Transverse colon (tissue), 4 donors: ENCODE measurements around the gene DNAJC11. TPM values are rescaled to one million over a fixed set of nuclear protein-coding genes. Genes with fewer than 3 reads are reported as not detected.
"Not testable (repeated sequence)": the region's sequence is repeated elsewhere in the genome, so short reads cannot be mapped to it uniquely, and the experiment has no call there.

ENCODE experiments used
- DNase-seq: peaks from one replicate; pipeline ENCODE4 v3.0.0-alpha.2; 2019
- H3K27ac ChIP-seq, 4 donors: fragments of 200-600 bp; sonication (generic); 2 replicates each; pipeline ENCODE4 v1.5.1; 2016 to 2018; ENCODE audit warnings: inconsistent platforms in 4 of 4
- H3K27me3 ChIP-seq: fragments of 200-600 bp; sonication (generic); 2 replicates; pipeline ENCODE4 v1.5.1; 2017; ENCODE audit warnings: inconsistent platforms
- H3K36me3 ChIP-seq, 4 donors: fragments of 200-600 bp; sonication (generic); 2 replicates each; pipeline ENCODE4 v1.5.1; 2017 to 2019; ENCODE audit warnings: inconsistent platforms in 4 of 4
- H3K4me1 ChIP-seq, 4 donors: fragments of 200-600 bp; sonication (generic); 2 replicates each; pipeline ENCODE4 v1.5.1; 2017 to 2020; ENCODE audit warnings: inconsistent platforms in 4 of 4
- H3K4me3 ChIP-seq, 4 donors: fragments of 200-600 bp; sonication (generic); 1 replicate in 1 of 4; 2 replicates in 3 of 4; pipeline versions ENCODE4 v1.5.1 to v1.6.1; 2017 to 2019; ENCODE audit warnings: inconsistent platforms in 4 of 4
- H3K9me3 ChIP-seq, 2 donors: fragments of 200-600 bp; sonication (generic); 2 replicates each; pipeline ENCODE4 v1.5.1; 2017 to 2019; ENCODE audit warnings: inconsistent platforms in 2 of 2
- EP300 ChIP-seq: sonication (generic); formaldehyde crosslinking; IDR thresholded peaks from one replicate; pipeline ENCODE4 v1.6.1; 2017; ENCODE audit warnings: antibody characterized with exemption, low read depth
- POLR2A ChIP-seq: fragments of 450-650 bp; IDR thresholded peaks from one replicate; pipeline ENCODE4 v1.6.1; 2016; ENCODE audit warnings: antibody characterized with exemption, mild to moderate bottlenecking, moderate library complexity
- POLR2AphosphoS5 ChIP-seq, 3 donors: sonication (generic); formaldehyde crosslinking; IDR thresholded peaks; one replicate each; pipeline ENCODE4 v1.6.1; 2016; ENCODE audit warnings: antibody characterized with exemption in 3 of 3
- WGBS, 2 donors: methylation state at CpG; one replicate each; pipeline ENCODE4 v1.1.5; 2018; ENCODE audit warnings: low coverage in 1 of 2; 5-methylcytosine and 5-hydroxymethylcytosine counted together
- in situ Hi-C, 4 donors: fragments of 200-750 bp; cut with MboI; loops; one replicate each; pipeline versions ENCODE4 v1.15.0 to v1.15.1; 2017; ENCODE audit warnings: low sequenced_read_pairs in 3 of 4, low pct_ligation_motif_present in 1 of 4, low pct_unique_long_range_greater_than_20kb in 1 of 4
- intact Hi-C: fragments of 100-400 bp; cut with DNase I; formaldehyde crosslinking; loops from one replicate; pipeline ENCODE4 v1.15.1; 2023; ENCODE audit warnings: low total_unique reads
- total RNA-seq, 4 donors: library from RNA; depleted of rRNA; stranded (reverse); fragments of >200 nt; gene quantifications; one replicate each; pipeline ENCODE4 v1.1.0, GENCODE V29; 2016
- TF ChIP-seq, protein P1 (sequence below), 5 experiments: fragments of 200-600 bp in 3 of 5; fragments of 450-650 bp in 2 of 5; sonication (generic) in 3 of 5; IDR thresholded peaks; 1 replicate in 2 of 5; 2 replicates in 3 of 5; pipeline ENCODE4 v1.5.1; 2016 to 2017; ENCODE audit warnings: antibody characterized with exemption in 5 of 5, inconsistent platforms in 3 of 5, mild to moderate bottlenecking in 2 of 5, moderate library complexity in 1 of 5

The DNAJC11 gene
- total RNA-seq, 4 donors from 2014 or later = 62.1 to 80.0 (median 70.9) TPM

GRCh38 chr1:6600410-6601048, 101.1 kb downstream of the DNAJC11 start:
- intact Hi-C loops = no loop called here
- no peak for DNase-seq
- H3K27me3 ChIP-seq = no peaks in the 10 kb centered on the region
- peaks cover 28 to 67% (median 52%) of the 10 kb centered on the region in 4 donors for H3K4me1 ChIP-seq
- peak overlapping the region; percentile 64 to 90 (median 71) for H3K4me3 ChIP-seq
- 21 to 80% methylated on average over 2 to 8 of the region's 10 CpGs for WGBS, 2 donors
- H3K27ac ChIP-seq = peak overlapping the region; percentile 95 to 99 (median 98)
- no peak for TF ChIP-seq POLR2A
- TF ChIP-seq POLR2AphosphoS5 (IDR thresholded peaks at IDR 0.05) = no peak
- no peak for TF ChIP-seq EP300
- TF ChIP-seq, protein P1, sequence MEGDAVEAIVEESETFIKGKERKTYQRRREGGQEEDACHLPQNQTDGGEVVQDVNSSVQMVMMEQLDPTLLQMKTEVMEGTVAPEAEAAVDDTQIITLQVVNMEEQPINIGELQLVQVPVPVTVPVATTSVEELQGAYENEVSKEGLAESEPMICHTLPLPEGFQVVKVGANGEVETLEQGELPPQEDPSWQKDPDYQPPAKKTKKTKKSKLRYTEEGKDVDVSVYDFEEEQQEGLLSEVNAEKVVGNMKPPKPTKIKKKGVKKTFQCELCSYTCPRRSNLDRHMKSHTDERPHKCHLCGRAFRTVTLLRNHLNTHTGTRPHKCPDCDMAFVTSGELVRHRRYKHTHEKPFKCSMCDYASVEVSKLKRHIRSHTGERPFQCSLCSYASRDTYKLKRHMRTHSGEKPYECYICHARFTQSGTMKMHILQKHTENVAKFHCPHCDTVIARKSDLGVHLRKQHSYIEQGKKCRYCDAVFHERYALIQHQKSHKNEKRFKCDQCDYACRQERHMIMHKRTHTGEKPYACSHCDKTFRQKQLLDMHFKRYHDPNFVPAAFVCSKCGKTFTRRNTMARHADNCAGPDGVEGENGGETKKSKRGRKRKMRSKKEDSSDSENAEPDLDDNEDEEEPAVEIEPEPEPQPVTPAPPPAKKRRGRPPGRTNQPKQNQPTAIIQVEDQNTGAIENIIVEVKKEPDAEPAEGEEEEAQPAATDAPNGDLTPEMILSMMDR (IDR thresholded peaks at IDR 0.05) = no peak
- in situ Hi-C loops = no loop called here
- peaks cover 0 to 15% (median 4%) of the 10 kb centered on the region in 4 donors for H3K36me3 ChIP-seq
- no peaks in the 10 kb centered on the region for H3K9me3 ChIP-seq

DNA sequence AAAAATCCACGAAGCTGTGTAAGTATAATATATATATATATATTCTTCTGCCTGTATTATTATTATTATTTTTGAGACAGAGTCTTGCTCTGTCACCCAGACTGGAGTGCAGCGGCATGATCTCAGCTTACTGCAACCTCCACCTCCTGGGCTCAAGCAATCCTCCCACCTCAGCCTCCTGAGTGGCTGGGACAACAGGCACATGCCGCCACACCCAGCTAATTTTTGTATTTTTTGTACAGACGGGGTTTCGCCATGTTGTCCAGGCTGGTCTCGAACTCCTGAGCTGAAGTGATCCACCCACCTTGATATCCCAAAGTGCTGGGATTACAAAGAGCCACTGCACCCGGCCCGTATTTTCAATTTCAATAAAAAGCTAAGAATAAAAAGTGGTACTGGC, 101.6 kb downstream of the DNAJC11 start:
- H3K9me3 ChIP-seq, DNase-seq, H3K27me3 ChIP-seq, in situ Hi-C loops, intact Hi-C loops: not testable (repeated sequence)
- H3K4me3 ChIP-seq = peak overlapping the region; percentile 64 to 90 (median 71)
- WGBS, 2 donors = 50 to 51% methylated on average over 2 to 8 of the region's 8 CpGs
- H3K36me3 ChIP-seq = peaks cover 0 to 19% (median 4%) of the 10 kb centered on the region in 4 donors
- H3K27ac ChIP-seq = peak overlapping the region; percentile 95 to 99 (median 98)
- peaks cover 28 to 66% (median 54%) of the 10 kb centered on the region in 4 donors for H3K4me1 ChIP-seq

- Histone ChIP-seq H3K4me1 (peaks cover 26 to 63% (median 57%) of the 10 kb centered on the region in 4 donors), H3K27me3 (no peaks in the 10 kb centered on the region), H3K9me3 (no peaks in the 10 kb centered on the region), H3K4me3 (peak overlapping the region in 3 of 4 donors; percentile 68 to 90 (median 74)), H3K36me3 (peaks cover 0 to 22% (median 4%) of the 10 kb centered on the region in 4 donors), H3K27ac (peak overlapping the region; percentile 95 to 99 (median 98))
- peak; percentile 49 for DNase-seq
- TF ChIP-seq POLR2A = no peak
- no peak for TF ChIP-seq POLR2AphosphoS5 (IDR thresholded peaks at IDR 0.05)
- no peak for TF ChIP-seq EP300
- TF ChIP-seq, protein P1 (IDR thresholded peaks at IDR 0.05) = no peak
- intact Hi-C loops = no loop called here
- 70 to 74% methylated on average over 2 to 25 of the region's 31 CpGs for WGBS, 2 donors
- in situ Hi-C loops = no loop called here
Observed at GRCh38 chr1:6599141-6599975, 102.3 kb downstream of the DNAJC11 start.

DNA sequence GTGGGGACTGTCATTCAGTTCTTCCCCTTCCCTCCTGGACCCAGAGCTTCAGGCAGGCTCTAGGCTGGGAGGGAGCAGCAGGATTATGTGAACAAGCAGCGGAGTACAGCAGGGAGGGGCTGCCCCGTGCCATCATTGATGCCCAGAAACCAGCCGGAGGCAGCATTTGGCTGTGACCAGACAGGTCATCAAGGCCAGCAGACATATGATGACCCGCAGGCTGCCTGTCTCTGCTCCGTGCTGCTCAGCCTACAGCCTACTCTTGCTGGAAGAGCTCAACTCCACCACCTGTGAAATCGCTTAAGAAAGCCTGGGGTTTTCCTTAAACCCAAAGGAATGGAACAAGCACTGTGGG, 103.9 kb downstream of the DNAJC11 start:
- Histone ChIP-seq H3K36me3 (peaks cover 0 to 37% (median 13%) of the 10 kb centered on the region in 4 donors), H3K4me1 (peaks cover 19 to 56% (median 49%) of the 10 kb centered on the region in 4 donors), H3K27ac (no peak overlapping the region), H3K9me3 (no peaks in the 10 kb centered on the region), H3K27me3 (no peaks in the 10 kb centered on the region), H3K4me3 (no peak overlapping the region)
- WGBS, 2 donors = 84% methylated on average over 6 of the region's 6 CpGs; no CpG with 5 or more reads in 1 of the 2 donors
- DNase-seq = no peak
- intact Hi-C loops (no loop called here), in situ Hi-C loops (no loop called here)
- TF ChIP-seq POLR2A = no peak
- TF ChIP-seq, protein P1 (IDR thresholded peaks at IDR 0.05) = no peak
- no peak for TF ChIP-seq POLR2AphosphoS5 (IDR thresholded peaks at IDR 0.05)
- TF ChIP-seq EP300 = no peak
